ENCODE data around the gene PIGV.
A peak's percentile ranks its signal among the peaks of the same experiment; 100 is the strongest.

The PIGV gene

DNA sequence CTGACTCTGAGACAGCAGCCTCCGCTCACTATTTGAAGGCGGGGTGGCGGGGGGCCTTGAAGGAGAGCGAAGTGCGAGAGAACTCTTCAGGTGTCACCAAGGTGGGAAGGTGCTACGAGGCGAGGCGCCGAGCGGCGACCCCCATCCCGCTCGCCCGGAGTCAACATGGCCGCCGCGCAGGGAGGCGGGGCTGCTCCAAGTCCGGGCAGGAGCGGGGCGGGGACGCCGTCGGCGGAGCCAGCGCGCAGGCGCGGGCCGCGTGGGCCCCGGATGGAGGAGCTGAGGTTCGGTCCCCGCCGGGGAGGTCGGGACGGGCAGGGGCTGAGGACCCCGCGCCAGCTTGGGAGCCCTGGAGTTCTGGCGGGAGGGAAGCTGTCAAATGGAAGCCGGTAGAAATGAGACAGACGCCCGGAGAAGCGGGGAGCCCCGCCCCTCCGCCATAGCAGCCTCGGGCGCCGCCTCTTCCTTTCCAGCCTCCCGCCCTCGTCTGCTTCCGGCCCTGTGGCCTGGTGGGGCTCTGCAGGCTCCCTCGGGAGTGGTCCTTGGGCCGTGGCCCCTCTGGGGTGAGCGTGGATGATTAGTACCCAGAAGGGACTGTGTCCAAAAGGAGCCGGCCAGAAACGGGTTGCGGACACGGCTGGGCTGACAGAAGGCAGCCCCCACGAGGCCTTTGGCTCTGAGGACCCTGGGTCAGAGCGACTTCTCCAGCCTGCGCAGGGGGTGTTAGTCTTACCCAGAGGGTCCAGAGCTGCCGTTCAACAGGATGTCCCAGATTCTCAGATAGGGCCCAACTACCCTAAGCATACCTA, at the start of gene PIGV:
TSS of gene PIGV (plus strand) at position 245 of the 809 bp plus-strand sequence. CDS start 2,866 bp downstream, outside the sequence.
- peak; percentile 92 for DNase-seq

DNA sequence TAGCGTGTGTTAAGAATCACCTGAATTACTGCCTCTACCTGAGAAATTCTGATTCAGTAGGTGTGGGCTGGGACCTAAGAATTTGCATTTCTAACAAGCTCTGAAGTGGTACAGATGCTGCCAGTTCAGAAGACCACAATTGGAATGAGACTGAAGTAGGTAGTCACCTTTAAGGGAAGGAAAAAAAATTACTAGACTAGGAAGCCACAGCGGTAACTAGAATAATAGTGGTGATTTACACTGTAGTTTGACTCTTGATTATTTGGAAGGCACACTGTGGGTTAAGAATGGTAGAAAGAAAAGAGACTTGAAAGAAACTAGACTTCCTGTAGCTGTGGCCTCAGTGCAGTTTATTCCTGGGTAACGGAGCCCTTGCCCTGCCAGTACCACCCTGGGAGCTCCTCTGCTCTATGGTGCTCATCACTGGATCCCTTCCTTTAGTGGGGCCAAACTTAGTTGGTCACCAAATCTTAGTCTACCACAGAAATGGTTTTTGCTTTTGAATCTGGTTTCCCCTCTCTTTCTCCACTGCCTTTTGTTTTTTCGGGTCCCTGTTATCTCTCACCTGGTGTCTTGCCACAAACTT, 48.3 kb upstream of the PIGV start:
- peak; percentile 11 for DNase-seq

DNA sequence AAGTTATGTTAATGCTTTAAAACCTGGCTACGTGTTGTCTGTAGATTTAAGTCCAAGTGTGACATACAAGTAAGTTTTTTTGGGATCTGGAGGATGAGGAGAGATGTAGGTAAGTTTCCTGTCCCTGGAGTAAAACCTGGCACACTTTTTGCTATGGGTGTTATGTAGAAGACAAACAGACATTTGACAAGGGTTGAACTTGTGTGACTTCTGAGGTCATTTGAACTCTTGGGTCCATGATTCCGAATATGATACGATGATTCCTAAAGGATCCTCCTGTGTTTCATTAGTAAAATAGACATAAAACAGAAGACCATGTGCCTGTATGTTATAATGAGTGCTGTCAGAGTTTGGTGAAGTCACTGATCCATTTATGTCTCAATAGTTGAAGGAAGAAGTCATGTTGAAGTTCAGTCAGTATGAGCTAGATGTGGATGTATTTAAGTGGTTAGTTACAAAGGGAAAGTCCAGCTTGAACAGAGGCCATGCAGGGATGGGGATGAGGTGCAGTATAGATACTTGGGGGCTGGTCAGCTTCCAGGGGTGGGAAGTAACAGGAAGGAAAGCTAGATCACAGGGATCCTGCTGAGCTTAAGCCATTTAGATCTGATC, 47.6 kb upstream of the PIGV start:
- DNase-seq, result no peak

DNA sequence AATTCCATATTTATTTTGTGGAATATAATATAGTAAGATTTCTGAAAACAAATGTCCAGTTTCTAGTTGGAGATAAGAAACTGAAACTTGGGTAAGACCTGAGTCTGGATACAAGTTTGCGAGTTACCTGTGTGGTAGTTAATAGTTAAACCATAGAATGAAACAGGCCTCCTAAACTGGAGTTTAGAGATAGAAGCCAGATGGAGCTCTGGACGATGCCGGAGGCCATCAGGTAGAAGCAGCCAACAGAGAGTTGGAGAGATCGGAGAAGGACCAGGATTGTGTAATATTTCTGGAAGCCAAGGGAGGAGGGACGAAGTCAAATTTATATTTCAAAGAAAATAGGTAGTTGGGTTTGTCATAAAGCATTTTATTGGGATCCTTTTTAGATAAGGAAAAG, 46.8 kb upstream of the PIGV start:
- no peak for DNase-seq

DNA sequence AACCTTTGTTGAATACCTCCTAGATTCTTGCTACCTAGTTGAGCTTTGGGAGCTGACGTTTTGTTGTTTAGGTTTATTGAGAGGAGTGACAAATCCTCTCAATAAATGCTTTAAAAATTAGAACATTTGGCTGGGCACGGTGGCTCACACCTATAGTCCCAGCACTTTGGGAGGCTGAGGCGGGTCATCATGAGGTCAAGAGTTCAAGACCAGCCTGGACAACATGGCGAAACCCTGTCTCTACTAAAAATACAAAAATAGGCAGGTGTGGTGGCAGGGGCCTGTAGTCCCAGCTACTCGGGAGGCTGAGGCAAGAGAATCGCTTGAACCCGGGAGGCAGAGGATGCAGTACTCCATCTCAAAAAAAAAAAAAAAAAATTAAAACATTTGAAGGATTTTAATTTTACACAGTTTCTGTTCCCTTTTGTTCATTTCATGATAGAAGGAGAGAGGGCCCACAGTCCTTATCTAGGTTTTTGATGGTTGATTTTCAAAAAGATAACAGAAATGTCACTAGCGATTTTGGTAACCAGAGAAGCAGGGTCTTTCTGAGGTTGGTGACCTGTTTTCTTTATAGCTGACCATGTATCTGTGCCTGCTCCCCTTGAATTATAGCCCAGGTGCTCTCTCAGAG, 44.2 kb upstream of the PIGV start:
- no peak for DNase-seq

DNA sequence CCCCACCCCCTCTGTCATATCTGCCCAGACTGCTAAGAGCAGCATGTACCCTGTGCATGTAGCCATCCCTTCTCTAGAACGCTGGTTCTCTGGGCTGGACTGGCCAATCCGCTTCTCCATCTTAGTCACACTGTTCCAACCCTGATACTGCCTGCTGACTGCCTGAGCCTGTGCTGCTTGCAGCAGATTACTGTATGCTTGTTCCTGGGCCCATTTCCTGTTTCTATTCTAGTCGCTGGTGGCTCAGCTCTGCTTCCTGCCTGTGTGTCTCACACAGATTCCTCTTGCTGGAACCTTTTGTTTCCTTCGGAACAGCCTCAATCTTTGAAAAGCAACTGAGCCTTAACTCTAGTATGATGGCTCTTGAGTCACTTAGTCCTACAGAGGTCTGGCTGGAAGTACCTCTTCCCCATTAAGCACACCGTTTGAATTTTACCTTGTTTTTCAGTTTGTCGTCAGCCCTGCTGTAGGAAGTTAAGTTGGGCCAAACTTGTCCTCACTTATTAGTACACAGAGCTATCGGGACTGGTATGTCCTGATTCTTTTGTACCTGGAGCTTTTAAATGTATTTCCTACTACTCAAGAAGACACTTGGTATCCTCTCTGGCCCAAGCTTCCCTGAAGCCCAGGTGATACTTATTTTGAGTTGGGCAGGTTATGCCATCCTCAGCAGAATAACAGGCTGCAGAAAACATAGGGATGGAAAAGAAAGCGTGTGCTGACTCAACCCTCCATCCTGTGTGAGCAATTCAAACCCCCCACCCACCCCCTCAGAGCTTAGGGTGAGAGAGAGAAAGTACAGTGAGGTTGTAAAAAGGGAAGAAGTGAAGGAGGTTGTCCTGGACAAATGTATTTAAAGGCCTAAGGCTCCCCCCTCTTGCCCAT, 43.4 kb upstream of the PIGV start:
- DNase-seq, result peak; percentile 98

DNA sequence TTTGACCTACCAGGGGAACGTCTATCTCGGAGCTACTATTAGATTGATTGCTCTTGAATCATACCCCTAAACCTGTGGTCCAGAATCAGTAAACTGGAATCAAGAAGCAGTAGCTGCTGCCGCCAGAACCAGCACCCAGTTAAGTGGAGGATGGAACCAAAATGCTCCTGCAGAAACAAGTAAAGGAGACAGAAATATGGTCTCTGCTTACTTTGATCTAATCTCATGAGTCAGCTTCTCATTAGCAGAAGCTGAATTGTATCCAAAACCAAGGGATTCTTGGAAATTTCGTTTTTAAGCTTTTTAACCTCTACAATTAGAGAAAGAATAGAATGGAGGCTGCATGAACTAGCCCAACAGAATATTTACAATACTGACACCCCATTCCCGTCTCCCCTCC, 42.6 kb upstream of the PIGV start:
- no peak for DNase-seq

DNA sequence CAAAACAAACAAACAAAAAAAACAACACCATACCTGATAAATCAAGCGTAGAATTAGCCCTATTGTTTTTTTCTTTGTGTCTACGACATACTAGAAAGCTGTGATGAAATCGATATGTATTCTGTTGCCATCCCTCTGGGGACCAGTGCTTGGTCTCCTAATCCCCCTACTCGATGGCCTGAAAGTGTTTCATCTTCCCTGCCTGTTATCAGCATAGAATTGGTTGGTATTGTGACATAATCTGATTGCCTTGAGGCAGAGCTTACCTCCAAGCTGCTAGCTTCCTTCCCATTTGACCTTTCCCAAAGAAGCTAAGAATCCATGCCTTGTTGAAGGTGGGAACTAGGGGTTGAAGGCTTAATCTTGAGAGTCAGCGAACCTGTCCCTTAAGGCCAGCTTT, 40.7 kb upstream of the PIGV start:
- DNase-seq, result no peak

DNA sequence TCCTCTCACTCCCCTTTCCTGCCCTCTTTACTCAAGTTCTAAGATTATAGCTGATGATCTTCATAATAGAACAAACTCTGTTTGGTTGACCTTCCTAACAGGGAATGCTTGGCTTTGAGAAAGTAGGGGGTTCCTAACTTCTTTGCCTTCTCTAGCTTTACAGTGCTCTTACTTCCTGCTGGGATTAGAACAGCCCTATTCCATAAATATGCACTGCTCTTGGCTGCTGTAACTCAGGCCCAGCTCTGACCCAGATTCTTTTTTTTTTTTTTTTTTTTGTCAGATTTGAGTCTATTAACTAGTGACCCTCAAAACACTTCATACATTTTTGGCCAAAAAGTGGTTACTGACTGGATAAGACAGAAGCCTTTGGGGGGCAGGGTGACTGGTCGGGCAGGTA, 39.4 kb upstream of the PIGV start:
- no peak for DNase-seq

DNA sequence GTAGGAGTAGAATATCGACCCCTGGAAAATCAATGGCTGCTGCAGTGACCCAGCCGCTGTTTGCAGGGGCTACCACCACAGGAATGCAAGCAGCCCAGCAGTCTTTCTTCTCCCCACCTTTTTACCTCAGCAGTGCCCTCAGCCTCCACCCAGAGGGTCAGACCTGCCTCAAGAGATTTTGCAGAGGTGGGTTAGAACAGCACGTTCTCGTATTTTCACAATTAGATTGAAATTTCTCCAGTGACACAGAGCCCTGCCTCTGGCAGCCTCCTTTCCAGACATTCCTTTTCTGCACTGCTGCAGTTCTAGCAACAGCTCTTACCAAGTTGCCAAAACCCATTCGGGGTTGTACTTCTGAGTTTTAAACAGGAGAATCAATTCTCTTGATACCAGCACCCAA, 38.3 kb upstream of the PIGV start:
- DNase-seq, result no peak

DNA sequence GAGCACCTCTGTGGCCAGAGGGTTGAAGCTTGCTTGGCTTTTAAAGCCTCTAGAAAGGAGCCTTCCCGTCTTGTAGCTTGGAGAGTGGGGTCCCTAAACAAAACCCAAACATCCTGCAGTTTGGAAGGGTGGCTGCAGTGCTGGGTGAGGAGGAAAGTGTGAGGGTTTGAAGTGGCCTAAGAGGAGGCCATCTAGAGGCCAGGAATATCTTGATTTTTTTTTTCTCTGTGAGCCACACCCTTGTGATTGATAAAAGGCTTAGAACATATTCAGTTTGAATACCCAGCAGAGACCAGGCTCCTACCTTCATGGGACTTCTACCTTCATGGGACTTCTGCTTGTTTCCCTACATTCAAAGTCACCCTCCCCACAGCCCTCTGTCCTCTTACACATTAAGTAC, 37.3 kb upstream of the PIGV start:
- no peak for DNase-seq

DNA sequence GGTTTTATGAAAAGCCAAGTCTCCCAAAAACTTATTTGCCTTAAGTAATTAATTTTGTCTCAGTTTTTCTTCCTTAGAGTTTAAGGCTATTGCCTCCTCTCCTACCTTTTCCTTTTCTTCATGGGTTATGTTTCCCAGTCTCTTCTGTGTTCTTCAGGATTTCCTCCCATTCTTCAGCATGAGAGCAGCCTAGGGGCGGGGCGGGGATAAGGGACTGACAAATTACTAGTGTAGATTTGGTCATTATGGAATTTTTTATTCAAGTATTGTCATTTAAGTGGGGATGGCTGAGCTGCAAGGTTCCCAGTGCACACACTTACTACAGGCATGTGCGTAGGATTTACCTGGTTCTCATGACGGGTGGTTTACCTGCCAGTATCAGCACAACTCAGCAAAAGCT, 35.2 kb upstream of the PIGV start:
- no peak for DNase-seq

DNA sequence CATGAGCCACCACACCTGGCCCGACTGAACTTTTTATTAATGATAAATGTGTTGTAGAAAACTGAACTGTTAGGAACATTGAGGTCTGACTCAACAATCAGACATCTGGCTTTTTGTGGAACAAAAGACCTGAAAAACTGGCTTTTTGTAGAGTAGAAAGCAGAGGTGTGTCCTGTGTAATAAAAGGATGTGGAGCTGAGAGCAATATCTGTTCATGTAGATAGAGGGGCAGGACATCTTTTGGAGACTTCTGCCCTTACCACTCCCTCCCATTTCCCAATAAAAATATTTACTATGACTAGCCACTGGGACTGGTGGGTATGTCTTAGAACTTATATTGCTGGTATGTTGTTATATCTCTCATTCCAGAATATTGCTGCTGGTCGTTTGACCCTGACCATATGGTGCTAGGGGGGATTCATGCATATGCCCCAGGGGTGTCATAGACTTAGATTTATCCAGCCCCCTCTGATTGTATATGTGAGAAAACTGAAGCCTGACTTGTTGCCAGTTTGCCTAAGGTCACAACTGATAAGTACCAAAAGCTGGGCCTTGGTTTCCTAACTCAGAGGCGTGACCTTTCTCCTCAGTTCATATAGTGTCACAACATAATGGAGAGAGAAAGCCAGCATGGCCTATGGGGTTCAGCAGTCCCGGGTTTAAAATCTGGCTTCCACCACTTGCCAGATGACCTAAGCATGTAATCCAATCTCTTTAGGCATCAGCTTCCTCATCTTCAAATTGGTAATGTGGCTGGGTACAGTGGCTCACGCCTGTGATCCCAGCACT, 33.5 kb upstream of the PIGV start:
- no peak for DNase-seq

DNA sequence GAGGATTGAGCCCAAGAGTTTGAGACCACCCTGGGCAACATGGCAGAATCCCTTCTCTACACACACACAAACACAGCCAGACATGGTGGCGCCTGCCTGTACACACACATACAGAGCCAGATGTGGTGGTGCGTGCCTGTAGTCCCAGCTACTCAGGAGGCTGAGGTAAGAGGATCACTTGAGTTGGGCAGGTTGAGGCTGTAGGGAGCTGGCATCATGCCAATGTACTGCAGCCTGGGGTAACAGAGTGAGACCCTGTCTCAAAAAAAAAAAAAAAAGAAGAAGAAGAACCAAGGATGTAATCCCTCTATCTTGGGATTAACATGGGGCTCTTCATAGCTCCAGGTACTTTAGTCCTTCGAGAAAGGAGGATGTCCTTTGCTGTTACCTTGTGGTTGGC, 29.4 kb upstream of the PIGV start:
- no peak for DNase-seq

DNA sequence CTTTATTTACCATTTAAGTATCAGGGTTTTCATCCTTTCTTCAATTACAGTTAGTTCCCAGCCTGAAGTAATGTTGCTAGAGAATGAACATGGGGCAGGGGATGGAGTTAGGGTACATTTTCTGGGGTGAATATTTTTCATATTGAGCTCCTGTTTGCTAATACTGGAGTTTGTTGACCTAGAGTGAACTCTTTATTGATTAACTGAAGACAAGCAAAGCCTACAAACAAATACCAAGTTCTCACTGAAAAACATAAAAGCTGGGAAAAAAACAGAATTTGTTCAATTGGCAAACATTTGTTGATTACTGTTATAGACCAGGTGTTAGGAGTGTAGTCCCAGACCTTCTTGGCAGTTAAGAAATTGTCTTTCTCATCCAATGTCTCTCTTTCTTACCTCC, 28.2 kb upstream of the PIGV start:
- DNase-seq, result no peak

DNA sequence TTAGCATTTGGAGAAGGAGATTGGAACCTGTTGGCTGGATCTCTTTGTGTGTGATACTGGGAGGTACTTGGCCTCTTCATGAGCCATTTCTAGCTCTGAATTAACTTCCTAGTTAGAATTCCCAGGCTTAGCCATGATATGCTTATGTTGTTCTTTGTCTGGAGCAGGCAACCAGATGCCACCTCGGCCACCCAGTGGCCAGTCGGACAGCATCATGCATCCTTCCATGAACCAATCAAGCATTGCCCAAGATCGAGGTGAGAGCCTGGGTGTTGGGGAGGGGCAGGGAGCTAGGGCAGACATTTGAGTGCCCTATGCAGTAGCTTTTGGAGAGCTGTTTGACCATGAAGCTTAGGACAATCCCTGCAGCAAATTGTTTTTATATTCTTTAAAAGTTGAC, 26.5 kb upstream of the PIGV start:
- DNase-seq, result no peak

DNA sequence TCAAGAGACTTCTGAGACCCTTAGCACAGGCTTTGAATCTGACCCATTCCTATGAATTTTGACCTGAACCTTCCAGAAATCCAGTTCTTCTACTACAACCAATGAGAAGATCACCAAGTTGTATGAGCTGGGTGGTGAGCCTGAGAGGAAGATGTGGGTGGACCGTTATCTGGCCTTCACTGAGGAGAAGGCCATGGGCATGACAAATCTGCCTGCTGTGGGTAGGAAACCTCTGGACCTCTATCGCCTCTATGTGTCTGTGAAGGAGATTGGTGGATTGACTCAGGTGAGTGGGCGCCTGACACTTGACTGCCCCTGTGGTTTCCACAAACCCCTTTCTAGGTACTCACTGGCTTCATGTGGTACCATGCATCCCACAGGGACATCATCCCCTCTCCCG, 20.0 kb upstream of the PIGV start:
- DNase-seq, result no peak

DNA sequence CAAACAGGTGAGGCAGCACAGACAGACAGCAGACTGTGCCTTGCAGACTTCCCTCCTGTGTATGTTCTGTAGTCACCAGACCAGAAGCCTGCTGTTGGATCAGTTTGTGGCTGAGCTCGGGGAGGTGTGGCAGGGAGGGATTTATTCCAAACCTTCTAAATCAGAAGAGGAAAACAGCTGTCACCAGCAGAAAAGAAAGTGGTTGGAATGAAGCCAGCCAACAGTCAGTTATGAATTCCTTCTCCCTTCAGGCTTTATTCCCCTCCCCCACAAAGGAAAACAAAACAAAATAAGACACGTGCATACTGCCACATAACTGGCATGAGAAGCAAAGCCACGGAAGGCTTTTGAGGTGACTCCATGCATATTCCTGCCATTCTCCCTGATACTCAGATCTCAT, 19.0 kb upstream of the PIGV start:
- DNase-seq, result no peak

DNA sequence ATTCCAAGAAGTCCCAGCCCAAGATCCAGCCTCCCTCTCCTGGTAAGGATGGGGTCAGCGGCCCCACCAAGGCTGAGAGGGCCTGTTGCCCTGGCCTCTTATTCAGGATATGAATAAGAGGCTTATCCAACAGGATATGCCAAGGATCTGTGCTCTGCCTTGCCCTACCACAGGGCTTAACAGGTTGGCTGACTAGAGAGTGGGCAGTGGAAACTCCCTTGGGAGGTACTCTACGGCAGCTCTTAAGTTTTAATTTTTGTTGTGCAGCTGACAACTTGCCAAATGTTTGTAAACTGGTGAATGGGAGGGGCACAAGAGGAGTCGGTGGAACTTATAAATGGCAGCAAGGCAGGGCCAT, 16.5 kb upstream of the PIGV start:
- DNase-seq, result no peak

DNA sequence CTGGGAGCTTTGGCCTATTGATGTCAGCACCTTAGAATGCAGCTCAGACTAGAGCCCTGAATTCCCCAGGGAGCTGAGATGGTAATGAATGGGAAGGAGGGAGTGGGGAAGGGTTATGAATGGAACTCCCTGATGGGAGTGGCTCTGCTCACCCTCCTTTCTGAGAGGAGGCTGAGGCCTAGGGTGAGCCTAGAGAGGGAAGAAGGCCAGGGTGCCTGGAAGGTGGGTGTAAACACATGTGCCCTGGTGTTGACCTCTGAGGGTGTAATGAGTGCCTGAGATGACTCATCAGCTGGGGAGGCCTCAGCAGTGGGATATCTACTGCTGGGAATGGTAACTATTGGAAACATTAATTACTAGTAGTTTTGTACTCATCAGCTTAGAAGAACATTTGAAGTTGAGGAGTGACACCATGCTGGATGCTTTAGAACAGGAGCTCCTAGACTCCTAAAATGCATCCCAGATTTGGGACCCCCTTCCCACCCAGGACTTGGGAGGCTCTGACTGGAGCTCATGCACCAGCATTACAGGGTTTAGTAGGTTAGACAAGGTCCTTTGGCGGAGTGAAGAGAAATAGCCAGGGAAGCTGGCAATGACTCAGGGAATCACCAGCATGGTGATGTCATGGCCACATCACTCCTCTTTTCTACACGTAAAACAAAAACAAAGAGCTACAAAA, 16.0 kb upstream of the PIGV start:
- peak; percentile 32 for DNase-seq

DNA sequence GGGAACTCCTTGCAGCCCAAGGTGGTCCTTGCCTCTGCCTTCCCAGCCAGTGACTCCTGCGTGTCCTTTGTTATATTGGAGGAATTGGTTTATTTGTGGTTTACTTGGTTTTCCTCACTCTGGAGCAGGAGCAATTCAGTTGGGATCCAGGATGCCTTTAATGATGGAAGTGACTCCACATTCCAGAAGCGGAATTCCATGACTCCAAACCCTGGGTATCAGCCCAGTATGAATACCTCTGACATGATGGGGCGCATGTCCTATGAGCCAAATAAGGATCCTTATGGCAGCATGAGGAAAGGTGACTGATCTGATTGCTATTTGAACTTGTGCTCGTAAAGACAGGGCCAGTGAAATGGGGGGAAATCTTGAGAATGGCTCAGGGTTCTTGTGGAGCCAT, 15.1 kb upstream of the PIGV start:
- DNase-seq, result no peak

DNA sequence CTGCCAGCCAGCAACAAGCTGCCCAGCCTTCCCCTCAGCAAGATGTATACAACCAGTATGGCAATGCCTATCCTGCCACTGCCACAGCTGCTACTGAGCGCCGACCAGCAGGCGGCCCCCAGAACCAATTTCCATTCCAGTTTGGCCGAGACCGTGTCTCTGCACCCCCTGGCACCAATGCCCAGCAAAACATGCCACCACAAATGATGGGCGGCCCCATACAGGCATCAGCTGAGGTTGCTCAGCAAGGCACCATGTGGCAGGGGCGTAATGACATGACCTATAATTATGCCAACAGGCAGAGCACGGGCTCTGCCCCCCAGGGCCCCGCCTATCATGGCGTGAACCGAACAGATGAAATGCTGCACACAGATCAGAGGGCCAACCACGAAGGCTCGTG, 13.3 kb upstream of the PIGV start:
- no peak for DNase-seq

Measured in activated CD4-positive, alpha-beta T cell treated with anti-CD3 and anti-CD28 coated beads, Interleukin-10, Interleukin-2, amounts not matched to agents 100 ng/mL and 50 ng/mL, durations not matched to agents 16 hours and 8 hours (primary cell).